Cardiac fibroblast (primary cell): ENCODE results near the gene RMND1.

Experiments
- DNase-seq, 2 donors: peaks; one replicate each; pipeline versions ENCODE4 v3.0.0 to v3.0.0-alpha.2; 2010; ENCODE audit warnings: low read depth in 2 of 2
- H3K4me3 ChIP-seq, 2 donors: replicated peaks in 1 of 2; 1 replicate in 1 of 2; 2 replicates in 1 of 2; pipeline ENCODE4 v1.5.1; 2011; ENCODE audit warnings: low read depth in 2 of 2, low read length in 2 of 2, mild to moderate bottlenecking in 2 of 2, moderate library complexity in 1 of 2
- TF ChIP-seq, protein P1 (sequence below): IDR thresholded peaks from one replicate; pipeline ENCODE4 v1.5.1; 2011; ENCODE audit warnings: low read depth, mild to moderate bottlenecking, low read length, inconsistent platforms

The RMND1 gene

DNA sequence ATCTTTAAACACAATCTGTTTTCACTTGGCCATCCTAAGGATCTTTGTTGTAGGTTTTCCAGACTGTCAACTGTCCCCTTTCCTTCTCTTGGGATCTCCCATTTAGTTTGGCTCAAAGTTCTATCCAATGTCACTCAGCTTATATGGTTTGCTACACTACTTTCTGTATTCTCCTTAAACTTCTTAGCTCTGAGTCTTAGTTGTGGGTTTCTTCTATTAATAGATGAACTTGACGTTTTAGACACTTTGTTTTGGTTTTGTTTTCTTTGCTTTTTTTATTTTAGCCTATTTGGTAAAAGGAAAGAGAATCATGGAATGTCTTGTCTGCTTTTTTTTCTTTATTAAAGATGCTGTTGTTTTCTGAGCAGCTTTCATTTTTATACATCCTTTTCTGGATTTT, 11.4 kb downstream of the RMND1 start:
- TF ChIP-seq, protein P1, sequence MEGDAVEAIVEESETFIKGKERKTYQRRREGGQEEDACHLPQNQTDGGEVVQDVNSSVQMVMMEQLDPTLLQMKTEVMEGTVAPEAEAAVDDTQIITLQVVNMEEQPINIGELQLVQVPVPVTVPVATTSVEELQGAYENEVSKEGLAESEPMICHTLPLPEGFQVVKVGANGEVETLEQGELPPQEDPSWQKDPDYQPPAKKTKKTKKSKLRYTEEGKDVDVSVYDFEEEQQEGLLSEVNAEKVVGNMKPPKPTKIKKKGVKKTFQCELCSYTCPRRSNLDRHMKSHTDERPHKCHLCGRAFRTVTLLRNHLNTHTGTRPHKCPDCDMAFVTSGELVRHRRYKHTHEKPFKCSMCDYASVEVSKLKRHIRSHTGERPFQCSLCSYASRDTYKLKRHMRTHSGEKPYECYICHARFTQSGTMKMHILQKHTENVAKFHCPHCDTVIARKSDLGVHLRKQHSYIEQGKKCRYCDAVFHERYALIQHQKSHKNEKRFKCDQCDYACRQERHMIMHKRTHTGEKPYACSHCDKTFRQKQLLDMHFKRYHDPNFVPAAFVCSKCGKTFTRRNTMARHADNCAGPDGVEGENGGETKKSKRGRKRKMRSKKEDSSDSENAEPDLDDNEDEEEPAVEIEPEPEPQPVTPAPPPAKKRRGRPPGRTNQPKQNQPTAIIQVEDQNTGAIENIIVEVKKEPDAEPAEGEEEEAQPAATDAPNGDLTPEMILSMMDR = no peak
- DNase-seq = no peak
- no peak overlapping the region for H3K4me3 ChIP-seq

DNA sequence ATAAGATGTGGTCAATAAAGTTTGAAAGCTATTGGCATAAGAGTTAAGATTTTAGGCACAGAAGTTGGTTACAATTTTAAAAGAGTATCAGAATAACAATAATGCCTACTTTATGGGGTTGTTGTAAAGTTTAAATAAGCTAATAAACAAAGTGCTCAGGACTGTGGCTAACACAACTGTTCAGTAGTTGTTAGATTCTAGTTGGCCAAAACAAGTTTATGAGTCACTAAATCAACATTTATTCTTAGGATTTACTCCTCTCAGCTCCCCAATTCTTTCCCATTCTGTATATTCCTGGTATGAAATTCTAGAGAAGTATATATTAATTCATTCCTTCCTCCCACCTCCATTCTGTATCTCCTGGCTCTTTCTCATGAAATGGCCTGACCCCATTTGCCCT, 14.5 kb downstream of the RMND1 start:
- peak; percentile 28 to 57 for DNase-seq
- TF ChIP-seq, protein P1 = no peak
- H3K4me3 ChIP-seq = no peak overlapping the region

- H3K4me3 ChIP-seq = no peak overlapping the region
- TF ChIP-seq, protein P1 = no peak
- DNase-seq = peak; percentile 80 to 93
These were observed 15.1 kb downstream of the RMND1 start for GRCh38 chr6:151436802-151437201.

DNA sequence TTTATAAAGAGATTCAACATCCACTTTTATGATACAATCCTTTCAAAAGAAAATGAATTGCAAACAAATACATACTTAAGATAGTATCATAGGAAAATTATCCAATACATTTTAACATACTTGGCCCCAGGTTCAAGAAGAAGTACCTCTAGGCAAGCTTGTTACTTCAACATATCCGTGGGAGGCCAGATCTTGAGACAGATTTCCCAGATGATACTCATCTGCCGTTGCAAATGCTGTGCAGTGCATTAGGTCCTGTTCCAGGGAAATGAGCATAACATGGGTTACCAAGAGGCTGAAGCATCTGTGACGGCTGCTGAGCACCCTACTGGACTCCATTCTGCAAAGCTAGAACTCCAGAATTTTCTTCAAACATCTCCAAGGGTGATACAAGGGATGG, 15.6 kb downstream of the RMND1 start:
- peak overlapping the region in 1 of 2 donors; percentile 9 for H3K4me3 ChIP-seq

DNA sequence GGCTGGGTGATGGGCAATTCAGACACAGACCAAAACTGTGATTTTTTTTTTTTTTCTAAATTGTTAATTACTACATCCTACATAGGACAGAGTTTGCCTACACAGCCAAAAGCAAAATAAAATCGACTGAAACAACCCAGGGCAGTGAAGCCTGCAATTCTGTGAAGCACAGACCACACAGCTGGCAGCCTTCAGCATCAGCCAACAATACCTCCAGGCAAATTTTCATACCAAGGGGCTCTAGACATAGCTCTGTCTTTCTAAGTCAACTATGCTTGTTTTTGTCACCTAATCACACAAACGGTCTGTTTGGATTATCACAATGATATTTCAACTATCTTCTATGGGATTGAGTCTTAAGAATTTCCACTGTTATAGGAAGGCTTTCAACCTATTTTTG, 17.6 kb downstream of the RMND1 start:
- no peak overlapping the region for H3K4me3 ChIP-seq
- DNase-seq = no peak
- TF ChIP-seq, protein P1 = no peak

More for the DNA sequence above, 15.6 kb downstream of the RMND1 start:
- DNase-seq = no peak
- TF ChIP-seq, protein P1 = no peak

DNA sequence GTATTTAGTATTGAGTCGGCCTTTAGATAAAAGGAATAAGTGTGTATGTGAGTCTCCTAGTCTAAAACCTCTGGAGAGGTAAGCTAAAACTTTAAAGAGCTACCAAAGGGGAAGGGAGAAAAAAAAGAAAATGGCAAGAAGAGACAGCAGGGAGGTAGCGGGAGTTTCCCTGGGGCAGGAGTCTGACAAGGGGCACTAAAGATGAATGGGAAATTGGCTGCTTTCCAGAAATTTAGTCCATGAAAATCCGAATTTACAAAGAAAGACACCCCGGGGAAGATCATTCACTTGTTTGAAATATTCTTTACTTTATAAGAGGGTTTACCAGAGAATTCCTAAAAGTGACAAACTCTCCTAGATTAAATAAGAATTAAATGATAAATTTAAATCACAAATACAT, 19.3 kb downstream of the RMND1 start:
- TF ChIP-seq, protein P1 = no peak
- DNase-seq = no peak
- no peak overlapping the region for H3K4me3 ChIP-seq

DNA sequence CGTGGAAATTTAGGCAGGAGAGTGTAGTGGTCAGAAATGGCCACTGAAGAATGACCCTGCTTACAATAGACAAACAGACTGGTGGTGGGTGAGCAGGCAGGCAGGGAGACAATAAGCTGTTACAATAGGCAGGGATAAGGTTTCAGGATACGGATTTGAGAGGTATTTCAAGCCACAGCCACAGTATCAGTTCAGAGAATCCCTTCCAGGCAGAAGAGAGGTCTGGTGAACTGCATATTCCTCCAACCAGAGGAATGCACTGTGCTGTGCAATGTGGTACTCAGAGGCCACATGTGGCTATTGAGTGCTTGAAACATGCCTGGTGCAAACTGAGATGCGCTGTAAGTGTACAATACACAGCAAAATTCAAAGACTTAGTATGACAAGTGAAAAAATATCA, 20.6 kb downstream of the RMND1 start:
- TF ChIP-seq, protein P1 = no peak
- DNase-seq = no peak

More for the DNA sequence above, 20.6 kb downstream of the RMND1 start:
- H3K4me3 ChIP-seq = no peak overlapping the region
